Left lung (tissue), 10 donors: Measurements from ENCODE around the gene UTP14A. TPM values are rescaled to one million over a fixed set of nuclear protein-coding genes. Genes with fewer than 3 reads are reported as not detected.

ENCODE experiments used
- ATAC-seq: fragments of 200-7000 bp; cut with Tn5 transposase; one replicate; pipeline ENCODE4 v1.9.1; 2020; ENCODE audit warnings: moderate library complexity
- DNase-seq, 4 donors: peaks; one replicate each; pipeline ENCODE4 v3.0.0-alpha.2; 2013 to 2020
- H3K27ac ChIP-seq, 2 donors: fragments of 200-600 bp; sonication (generic) in 1 of 2; one replicate each; pipeline versions ENCODE4 v1.5.0 to v1.8.0; 2020 to 2021
- H3K27me3 ChIP-seq, 2 donors: fragments of 200-600 bp; sonication (generic) in 1 of 2; one replicate each; pipeline versions ENCODE4 v1.5.0 to v1.8.0; 2020 to 2021
- H3K36me3 ChIP-seq, 2 donors: fragments of 200-600 bp; sonication (generic) in 1 of 2; one replicate each; pipeline versions ENCODE4 v1.5.0 to v1.8.0; 2020 to 2021
- H3K4me1 ChIP-seq, 2 donors: fragments of 200-600 bp; one replicate each; pipeline ENCODE4 v1.8.0; 2021
- H3K4me3 ChIP-seq, 2 donors: fragments of 200-600 bp; sonication (generic) in 1 of 2; one replicate each; pipeline versions ENCODE4 v1.5.0 to v1.8.0; 2020 to 2021; ENCODE audit warnings: mild to moderate bottlenecking in 1 of 2
- H3K9me3 ChIP-seq, 2 donors: fragments of 200-600 bp; sonication (generic) in 1 of 2; one replicate each; pipeline versions ENCODE4 v1.5.0 to v1.8.0; 2020 to 2021
- CTCF ChIP-seq, 2 donors: fragments of 200-600 bp; sonication (generic) in 1 of 2; IDR thresholded peaks; one replicate each; pipeline versions ENCODE4 v1.5.0 to v1.8.0; 2021; ENCODE audit warnings: antibody characterized with exemption in 2 of 2
- intact Hi-C, 2 donors: fragments of 100-400 bp; cut with DNase I; formaldehyde crosslinking; loops; one replicate each; pipeline versions ENCODE4 v1.11.2 to v1.14.2; 2022
- polyA plus RNA-seq, 6 donors: library from polyadenylated mRNA; unstranded; fragments of 120-200 nt; gene quantifications; one replicate each; pipeline ENCODE4 v1.2.1, GENCODE V29; 2013; ENCODE audit not compliant: insufficient read length in 6 of 6
- total RNA-seq, 2 donors: library from RNA; stranded (reverse); fragmentation: NEBNext Ultra II Directional; extraction: Animal tissue kit (Norgen Biotek cat#: 25700); gene quantifications; one replicate each; pipeline ENCODE4 v1.2.1, GENCODE V29; 2021
- donor health status: DM: no; HTN: yes; CAD: no.
- donor health status: DM: no; HTN: no; CAD: no.

Gene UTP14A
- total and polyA plus RNA-seq, 8 donors, result 12.3 to 29.0 (median 26.9) TPM

- Histone ChIP-seq H3K9me3 (no peaks in the 10 kb centered on the region), H3K36me3 (peaks cover 0 to 18% of the 10 kb centered on the region in 2 donors), H3K27ac (peak overlapping the region; percentile 62 to 88), H3K4me3 (peak overlapping the region; percentile 22 to 56), H3K27me3 (no peaks in the 10 kb centered on the region), H3K4me1 (no peaks in the 10 kb centered on the region)
- intact Hi-C loops, result no loop called here
- ATAC-seq (no peak), DNase-seq (no peak)
- TF ChIP-seq CTCF (IDR thresholded peaks at IDR 0.05), result no peak
Observed at GRCh38 chrX:129930941-129931410, 25.0 kb downstream of the UTP14A start.

GRCh38 chrX:129931411-129932015 is 25.5 kb downstream of the UTP14A start:
- ATAC-seq, result peak; percentile 94
- peak overlapping the region; percentile 83 to 88 for H3K27ac ChIP-seq
- intact Hi-C loops, result no loop called here
- no peaks in the 10 kb centered on the region for H3K4me1 ChIP-seq
- TF ChIP-seq CTCF (IDR thresholded peaks at IDR 0.05), result no peak
- peak; percentile 80 to 95 (median 94) for DNase-seq
- no peaks in the 10 kb centered on the region for H3K27me3 ChIP-seq
- peak overlapping the region; percentile 36 to 56 for H3K4me3 ChIP-seq
- H3K36me3 ChIP-seq, result peaks cover 0 to 13% of the 10 kb centered on the region in 2 donors
- no peaks in the 10 kb centered on the region for H3K9me3 ChIP-seq

- Histone ChIP-seq H3K4me1 (no peaks in the 10 kb centered on the region), H3K36me3 (peaks cover 0 to 8% of the 10 kb centered on the region in 2 donors), H3K9me3 (no peaks in the 10 kb centered on the region), H3K27me3 (no peaks in the 10 kb centered on the region), H3K4me3 (peak overlapping the region; percentile 36 to 56), H3K27ac (peak overlapping the region; percentile 83 to 88)
- intact Hi-C loops, result no loop called here
- ATAC-seq (peak; percentile 88), DNase-seq (peak in 3 of 4 donors; percentile 93 to 96 (median 94))
- no peak for TF ChIP-seq CTCF (IDR thresholded peaks at IDR 0.05)
Observed at GRCh38 chrX:129932016-129932820, 26.3 kb downstream of the UTP14A start.

GRCh38 chrX:129932821-129933321 is 26.9 kb downstream of the UTP14A start:
- Histone ChIP-seq H3K27ac (peak overlapping the region in 1 of 2 donors; percentile 55), H3K27me3 (no peaks in the 10 kb centered on the region), H3K4me3 (peak overlapping the region; percentile 15 to 56), H3K9me3 (no peaks in the 10 kb centered on the region), H3K36me3 (peaks cover 0 to 1% of the 10 kb centered on the region in 2 donors), H3K4me1 (no peaks in the 10 kb centered on the region)
- DNase-seq (peak in 2 of 4 donors; percentile 40 to 82), ATAC-seq (no peak)
- TF ChIP-seq CTCF (IDR thresholded peaks at IDR 0.05), result no peak
- intact Hi-C loops, result no loop called here

GRCh38 chrX:129933700-129934099 is 27.7 kb downstream of the UTP14A start:
- Histone ChIP-seq H3K4me3 (no peak overlapping the region), H3K27me3 (no peaks in the 10 kb centered on the region), H3K9me3 (no peaks in the 10 kb centered on the region), H3K36me3 (no peaks in the 10 kb centered on the region), H3K27ac (no peak overlapping the region), H3K4me1 (no peaks in the 10 kb centered on the region)
- intact Hi-C loops, result no loop called here
- no peak for TF ChIP-seq CTCF (IDR thresholded peaks at IDR 0.05)
- DNase-seq, result no peak
- ATAC-seq, result no peak
